Fibroblast of skin of scalp (primary cell): ENCODE measurements around the gene RBP3.

Source experiments
- DNase-seq: peaks from one replicate; pipeline ENCODE4 v3.0.0-alpha.2; 2013

The RBP3 gene

DNA sequence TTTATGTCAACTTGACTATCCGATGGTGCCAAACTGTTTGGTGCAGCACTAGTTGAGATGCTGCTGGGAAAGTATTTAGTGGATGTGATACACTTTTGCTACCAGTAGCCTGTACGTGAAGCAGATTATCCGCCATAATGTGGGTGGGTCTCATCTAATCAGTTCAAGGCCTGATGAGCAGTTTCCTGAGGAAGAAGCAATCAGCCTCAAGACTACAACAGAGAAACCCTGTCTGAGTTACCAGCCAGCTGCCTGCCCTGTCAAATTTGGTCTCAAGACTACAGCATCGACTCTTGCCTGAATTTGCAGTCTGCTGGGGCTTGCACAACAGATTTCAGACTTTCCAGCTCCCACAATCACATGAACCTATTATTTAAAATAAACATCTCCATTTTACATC lies 10.9 kb upstream of the RBP3 start:
- DNase-seq: no peak

- DNase-seq: no peak
Measured at GRCh38 chr10:47339186-47339735, 8.9 kb upstream of the RBP3 start.

DNA sequence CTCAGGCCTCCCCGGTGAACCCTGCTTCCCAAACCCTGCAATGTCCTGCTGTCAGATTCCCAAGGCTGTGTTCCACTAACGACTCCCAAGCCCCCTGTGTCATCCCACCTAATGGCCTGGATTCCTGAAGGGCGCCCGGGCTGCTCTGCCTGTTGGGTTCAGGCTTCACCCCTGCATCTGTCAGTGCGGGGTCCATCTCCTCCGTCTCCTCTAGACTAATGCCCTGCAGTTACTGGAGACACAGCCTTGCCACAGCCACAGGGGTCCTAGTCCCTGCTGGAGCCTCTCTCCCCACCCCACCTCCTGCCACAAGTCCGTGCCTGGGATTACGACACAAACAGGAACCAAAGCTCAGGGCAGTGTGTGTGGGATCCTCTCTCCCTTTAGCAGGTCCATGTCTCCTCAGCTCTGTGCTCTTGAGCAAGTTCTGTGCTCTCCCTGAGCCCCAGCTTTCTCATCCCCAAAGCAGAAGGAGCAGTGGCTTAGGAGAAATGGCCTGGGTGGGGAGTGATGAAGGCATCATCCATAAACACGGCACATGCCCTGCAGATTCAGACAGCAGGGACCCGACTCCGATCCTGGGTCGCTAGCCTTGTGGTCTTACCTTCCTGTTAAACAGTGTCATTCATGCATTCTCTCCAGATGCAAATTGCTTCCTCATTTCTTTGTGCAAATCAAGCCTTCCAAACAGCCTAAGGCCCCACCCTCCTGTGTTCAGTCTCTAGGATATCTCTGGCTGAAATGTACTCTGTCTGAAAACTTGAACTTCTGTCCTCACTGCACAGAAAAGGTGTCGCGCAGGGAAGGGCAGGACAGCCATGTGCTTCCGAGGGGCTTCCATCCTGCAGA lies 8.2 kb upstream of the RBP3 start:
- no peak for DNase-seq

GRCh38 chr10:47340608-47341170 lies 7.5 kb upstream of the RBP3 start:
- DNase-seq: peak; percentile 47

DNA sequence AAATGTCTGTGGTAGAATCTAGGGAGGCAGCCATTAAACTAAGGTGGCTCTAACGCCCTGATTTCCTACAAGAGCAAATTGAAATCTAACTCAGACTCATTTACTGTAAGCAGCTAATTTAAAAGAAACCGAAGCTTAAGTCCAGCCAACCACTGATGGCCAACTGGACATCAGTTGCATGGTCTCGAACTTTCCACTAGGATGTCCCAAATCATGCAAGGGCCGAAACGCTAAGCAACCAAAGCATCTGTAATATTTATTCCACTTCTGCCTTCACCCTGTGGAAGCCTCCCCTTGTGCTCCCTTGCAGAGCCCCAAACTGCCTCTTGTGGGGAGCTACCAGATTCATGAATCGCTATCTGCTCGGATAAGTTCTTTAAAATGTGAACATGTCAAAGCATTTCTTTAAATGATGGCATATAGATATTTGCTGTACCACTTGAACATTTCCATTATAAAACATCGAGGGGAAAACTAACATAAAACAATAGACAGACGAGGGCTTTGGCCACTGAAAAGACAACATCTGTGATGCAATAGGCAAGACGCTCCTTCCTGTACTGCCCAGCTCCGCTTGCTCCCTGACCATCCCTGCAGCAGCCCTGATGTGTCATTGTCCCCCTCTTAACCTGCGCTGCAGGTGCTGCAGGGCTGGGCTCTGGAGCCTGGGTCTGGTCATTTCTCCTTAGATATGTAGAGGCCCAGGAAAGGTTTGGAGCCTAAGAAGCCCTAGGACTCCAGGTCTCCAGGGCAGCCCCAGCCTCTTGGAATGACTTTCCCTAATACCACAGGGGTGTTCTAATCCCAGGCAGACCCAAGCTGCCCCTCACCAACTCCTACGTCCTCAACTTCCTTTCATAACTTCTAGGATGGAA lies 2.9 kb upstream of the RBP3 start:
- DNase-seq: no peak

GRCh38 chr10:47346581-47347302 lies 1.4 kb upstream of the RBP3 start:
- no peak for DNase-seq

DNA sequence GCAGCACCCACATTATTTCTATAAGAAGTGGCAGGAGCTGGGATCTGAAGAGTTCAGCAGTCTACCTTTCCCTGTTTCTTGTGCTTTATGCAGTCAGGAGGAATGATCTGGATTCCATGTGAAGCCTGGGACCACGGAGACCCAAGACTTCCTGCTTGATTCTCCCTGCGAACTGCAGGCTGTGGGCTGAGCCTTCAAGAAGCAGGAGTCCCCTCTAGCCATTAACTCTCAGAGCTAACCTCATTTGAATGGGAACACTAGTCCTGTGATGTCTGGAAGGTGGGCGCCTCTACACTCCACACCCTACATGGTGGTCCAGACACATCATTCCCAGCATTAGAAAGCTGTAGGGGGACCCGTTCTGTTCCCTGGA lies 874 bp upstream of the RBP3 start:
- no peak for DNase-seq

- DNase-seq: no peak
Measured at GRCh38 chr10:47348661-47349470, 703 bp downstream of the RBP3 start.

- no peak for DNase-seq
Measured at GRCh38 chr10:47349516-47349915, 1.4 kb downstream of the RBP3 start.

- no peak for DNase-seq
Measured at GRCh38 chr10:47349941-47350371, 1.8 kb downstream of the RBP3 start.

DNA sequence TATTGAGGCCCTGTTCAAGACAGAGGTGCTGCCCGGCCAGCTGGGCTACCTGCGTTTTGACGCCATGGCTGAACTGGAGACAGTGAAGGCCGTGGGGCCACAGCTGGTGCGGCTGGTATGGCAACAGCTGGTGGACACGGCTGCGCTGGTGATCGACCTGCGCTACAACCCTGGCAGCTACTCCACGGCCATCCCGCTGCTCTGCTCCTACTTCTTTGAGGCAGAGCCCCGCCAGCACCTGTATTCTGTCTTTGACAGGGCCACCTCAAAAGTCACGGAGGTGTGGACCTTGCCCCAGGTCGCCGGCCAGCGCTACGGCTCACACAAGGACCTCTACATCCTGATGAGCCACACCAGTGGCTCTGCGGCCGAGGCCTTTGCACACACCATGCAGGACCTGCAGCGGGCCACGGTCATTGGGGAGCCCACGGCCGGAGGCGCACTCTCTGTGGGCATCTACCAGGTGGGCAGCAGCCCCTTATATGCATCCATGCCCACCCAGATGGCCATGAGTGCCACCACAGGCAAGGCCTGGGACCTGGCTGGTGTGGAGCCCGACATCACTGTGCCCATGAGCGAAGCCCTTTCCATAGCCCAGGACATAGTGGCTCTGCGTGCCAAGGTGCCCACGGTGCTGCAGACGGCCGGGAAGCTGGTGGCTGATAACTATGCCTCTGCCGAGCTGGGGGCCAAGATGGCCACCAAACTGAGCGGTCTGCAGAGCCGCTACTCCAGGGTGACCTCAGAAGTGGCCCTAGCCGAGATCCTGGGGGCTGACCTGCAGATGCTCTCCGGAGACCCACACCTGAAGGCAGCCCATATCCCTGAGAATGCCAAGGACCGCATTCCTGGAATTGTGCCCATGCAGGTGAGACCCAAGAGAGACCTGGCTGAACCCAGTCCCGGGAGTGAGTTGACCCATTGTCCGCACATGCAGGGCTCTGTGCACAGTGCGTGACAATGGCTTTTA lies 2.8 kb downstream of the RBP3 start:
- DNase-seq: no peak

- DNase-seq: no peak
Measured at GRCh38 chr10:47351899-47352815, 4.0 kb downstream of the RBP3 start.

DNA sequence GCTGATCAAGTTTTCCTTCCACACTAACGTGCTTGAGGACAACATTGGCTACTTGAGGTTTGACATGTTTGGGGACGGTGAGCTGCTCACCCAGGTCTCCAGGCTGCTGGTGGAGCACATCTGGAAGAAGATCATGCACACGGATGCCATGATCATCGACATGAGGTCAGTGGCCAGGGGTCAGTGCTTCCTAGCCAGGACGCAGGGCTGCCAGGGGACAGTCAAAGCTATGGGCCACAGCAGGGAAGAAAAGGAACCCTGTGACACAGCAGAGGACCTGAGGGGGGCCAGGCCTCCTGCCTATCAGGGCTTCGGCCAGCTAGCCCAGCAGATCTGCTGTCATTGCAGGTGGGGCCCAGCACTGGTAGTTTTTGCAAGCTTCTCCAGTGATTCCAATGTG lies 5.2 kb downstream of the RBP3 start:
- DNase-seq: no peak

- DNase-seq: no peak
Measured at GRCh38 chr10:47354165-47354564, 6.0 kb downstream of the RBP3 start.

- no peak for DNase-seq
Measured at GRCh38 chr10:47354900-47355299, 6.7 kb downstream of the RBP3 start.

DNA sequence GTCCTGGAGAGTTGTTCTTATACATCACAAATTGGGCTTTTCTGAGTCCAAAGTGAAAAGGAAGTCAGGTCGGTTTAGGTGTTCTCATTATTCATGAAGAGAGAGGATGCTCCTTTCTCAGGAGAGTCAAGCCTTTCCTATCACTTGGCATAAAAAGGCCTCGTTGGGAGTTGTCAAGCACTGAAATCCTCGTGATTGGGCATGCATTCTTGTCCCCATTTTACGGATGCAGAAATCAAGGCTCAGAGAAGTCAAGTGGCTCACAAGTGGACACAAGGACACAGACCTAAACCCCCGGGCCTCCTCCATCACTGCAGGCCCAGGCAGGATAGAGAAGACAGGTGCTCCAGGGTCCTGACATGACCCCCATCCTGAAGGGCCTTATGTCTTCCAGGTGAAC lies 8.5 kb downstream of the RBP3 start:
- no peak for DNase-seq

DNA sequence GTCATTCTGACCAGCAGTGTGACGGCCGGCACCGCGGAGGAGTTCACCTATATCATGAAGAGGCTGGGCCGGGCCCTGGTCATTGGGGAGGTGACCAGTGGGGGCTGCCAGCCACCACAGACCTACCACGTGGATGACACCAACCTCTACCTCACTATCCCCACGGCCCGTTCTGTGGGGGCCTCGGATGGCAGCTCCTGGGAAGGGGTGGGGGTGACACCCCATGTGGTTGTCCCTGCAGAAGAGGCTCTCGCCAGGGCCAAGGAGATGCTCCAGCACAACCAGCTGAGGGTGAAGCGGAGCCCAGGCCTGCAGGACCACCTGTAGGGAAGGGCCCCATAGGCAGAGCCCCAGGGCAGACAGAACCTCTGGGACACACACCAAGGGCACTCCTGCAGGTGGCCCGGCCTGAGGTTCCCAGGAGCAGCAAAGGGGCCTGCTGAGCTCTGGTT lies 9.0 kb downstream of the RBP3 start:
- DNase-seq: no peak

DNA sequence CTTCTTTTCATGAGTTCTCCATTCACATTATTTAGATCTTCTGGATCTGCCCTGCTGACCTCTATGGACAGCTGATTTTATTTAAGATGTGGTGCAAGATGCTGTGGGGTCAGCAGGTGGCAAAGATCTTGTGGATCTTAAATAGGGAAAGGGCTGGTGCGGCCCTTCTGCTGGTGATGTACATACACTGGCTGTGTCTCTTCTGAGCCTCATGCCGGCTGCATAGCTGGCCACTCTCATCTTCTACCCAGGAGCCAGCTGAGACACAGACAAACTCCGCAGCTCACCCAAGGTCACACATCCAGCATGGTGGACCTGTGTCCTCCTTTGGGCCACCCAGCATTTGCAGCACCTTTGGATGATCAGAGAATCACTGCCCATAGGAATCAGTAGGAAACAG lies 9.7 kb downstream of the RBP3 start:
- DNase-seq: no peak

GRCh38 chr10:47358457-47358856 lies 10.3 kb downstream of the RBP3 start:
- DNase-seq: no peak
